Smooth muscle cell (in vitro differentiated cells): Measurements from ENCODE around the gene CMC1. TPM values are rescaled to one million over a fixed set of nuclear protein-coding genes. Genes with fewer than 3 reads are reported as not detected.

ENCODE experiments used
- DNase-seq: peaks from one replicate; lab custom pipeline; 2025; ENCODE audit not compliant: unreplicated experiment; lab: John Stamatoyannopoulos, UW
- H2AFZ ChIP-seq: fragments of 200-600 bp; sonication (generic); 2 replicates; pipeline ENCODE4 v1.6.0; 2016; ENCODE audit warnings: antibody characterized with exemption, low read depth, mild to moderate bottlenecking
- H3F3A ChIP-seq: fragments of 200-600 bp; sonication (generic); 2 replicates; pipeline ENCODE4 v1.6.0; 2017; ENCODE audit warnings: antibody characterized with exemption, low read depth
- H3K27ac ChIP-seq: fragments of 200-600 bp; sonication (generic); 2 replicates; pipeline ENCODE4 v1.5.1; 2016; ENCODE audit warnings: low read depth, mild to moderate bottlenecking
- H3K27me3 ChIP-seq: fragments of 200-600 bp; sonication (generic); 2 replicates; pipeline ENCODE4 v1.6.1; 2016; ENCODE audit warnings: low read depth, mild to moderate bottlenecking
- H3K36me3 ChIP-seq: fragments of 200-600 bp; sonication (generic); 2 replicates; pipeline ENCODE4 v1.5.1; 2016; ENCODE audit warnings: low read depth
- H3K4me1 ChIP-seq: fragments of 200-600 bp; sonication (generic); 2 replicates; pipeline ENCODE4 v1.5.1; 2016; ENCODE audit warnings: low read depth
- H3K4me2 ChIP-seq: fragments of 200-600 bp; sonication (generic); 2 replicates; pipeline ENCODE4 v1.6.0; 2016; ENCODE audit warnings: mild to moderate bottlenecking
- H3K4me3 ChIP-seq: fragments of 200-600 bp; sonication (generic); 2 replicates; pipeline ENCODE4 v1.5.1; 2016; ENCODE audit warnings: mild to moderate bottlenecking
- H3K79me2 ChIP-seq: fragments of 200-600 bp; sonication (generic); 2 replicates; pipeline ENCODE4 v1.6.0; 2016; ENCODE audit warnings: low read depth, mild to moderate bottlenecking
- H3K9ac ChIP-seq: fragments of 200-600 bp; sonication (generic); 2 replicates; pipeline ENCODE4 v1.6.0; 2016; ENCODE audit warnings: low read depth
- H3K9me3 ChIP-seq: fragments of 200-600 bp; sonication (generic); replicated peaks from 2 replicates; pipeline ENCODE4 v1.5.1; 2016; ENCODE audit warnings: low read depth
- H4K20me1 ChIP-seq: fragments of 200-600 bp; sonication (generic); 2 replicates; pipeline ENCODE4 v1.6.0; 2016; ENCODE audit warnings: low read depth
- CTCF ChIP-seq: fragments of 200-600 bp; sonication (generic); IDR thresholded peaks from 2 replicates; pipeline ENCODE4 v1.5.1; 2017; ENCODE audit warnings: borderline replicate concordance, mild to moderate bottlenecking, antibody characterized with exemption; ENCODE audit not compliant: insufficient read depth, poor library complexity, severe bottlenecking
- WGBS: methylation state at CpG from one replicate; pipeline ENCODE4 v1.1.7; 2016; ENCODE audit warnings: low lambda C conversion rate; 5-methylcytosine and 5-hydroxymethylcytosine counted together
- polyA plus RNA-seq: library from polyadenylated mRNA; unstranded; fragments of >200 nt; fragmentation: Nextera tagmentation; extraction: Ambion mirVana; gene quantifications from 2 replicates; pipeline ENCODE4 v1.2.1, GENCODE V29; 2016
- total RNA-seq: library from RNA; depleted of rRNA; stranded (reverse); fragments of >200 nt; gene quantifications from 2 replicates; pipeline ENCODE4 v1.2.3, GENCODE V29; 2014

Gene CMC1
- total and polyA plus RNA-seq, 2 experiments from 2014 or later, result 23.0 to 41.4 TPM

- H4K20me1 ChIP-seq, result no peaks in the 10 kb centered on the region
- H3K4me3 ChIP-seq, result no peak overlapping the region
- no peaks in the 10 kb centered on the region for H3K27me3 ChIP-seq
- TF ChIP-seq CTCF, result no peak
- H3K4me2 ChIP-seq, result no peak overlapping the region
- H3K79me2 ChIP-seq, result no peaks in the 10 kb centered on the region
- no peak overlapping the region for H3K9ac ChIP-seq
- H3K9me3 ChIP-seq, result no peaks in the 10 kb centered on the region
- no peak for DNase-seq
- WGBS, result 88% methylated on average over 4 of the region's 4 CpGs
- H3K36me3 ChIP-seq, result no peaks in the 10 kb centered on the region
- H3K27ac ChIP-seq, result no peak overlapping the region
- H3F3A ChIP-seq, result no peaks in the 10 kb centered on the region
- no peak overlapping the region for H2AFZ ChIP-seq
- H3K4me1 ChIP-seq, result no peaks in the 10 kb centered on the region
Observed at GRCh38 chr3:28224430-28224829, 17.0 kb upstream of the CMC1 start.

GRCh38 chr3:28226020-28226419, 15.4 kb upstream of the CMC1 start:
- 96% methylated on average over 3 of the region's 3 CpGs for WGBS
- Histone ChIP-seq H3K36me3 (no peaks in the 10 kb centered on the region), H2AFZ (no peak overlapping the region), H3K27me3 (no peaks in the 10 kb centered on the region), H3K27ac (no peak overlapping the region), H3K9ac (no peak overlapping the region), H3K4me3 (no peak overlapping the region), H3F3A (no peaks in the 10 kb centered on the region), H3K79me2 (no peaks in the 10 kb centered on the region), H3K9me3 (no peaks in the 10 kb centered on the region), H3K4me1 (no peaks in the 10 kb centered on the region), H3K4me2 (no peak overlapping the region), H4K20me1 (no peaks in the 10 kb centered on the region)
- DNase-seq, result no peak
- TF ChIP-seq CTCF, result no peak

GRCh38 chr3:28228623-28229022, 12.8 kb upstream of the CMC1 start:
- Histone ChIP-seq H3K27me3 (no peaks in the 10 kb centered on the region), H3K9ac (no peak overlapping the region), H4K20me1 (no peaks in the 10 kb centered on the region), H3K79me2 (no peaks in the 10 kb centered on the region), H3K9me3 (no peaks in the 10 kb centered on the region), H3K4me1 (no peaks in the 10 kb centered on the region), H3K36me3 (no peaks in the 10 kb centered on the region), H2AFZ (no peak overlapping the region), H3K27ac (no peak overlapping the region), H3F3A (no peaks in the 10 kb centered on the region), H3K4me3 (no peak overlapping the region), H3K4me2 (no peak overlapping the region)
- TF ChIP-seq CTCF, result no peak
- 95% methylated on average over 5 of the region's 5 CpGs for WGBS
- DNase-seq, result no peak

- TF ChIP-seq CTCF, result no peak
- Histone ChIP-seq H3K9me3 (no peaks in the 10 kb centered on the region), H3K36me3 (no peaks in the 10 kb centered on the region), H2AFZ (no peak overlapping the region), H3K4me1 (no peaks in the 10 kb centered on the region), H3K9ac (no peak overlapping the region), H3K4me2 (no peak overlapping the region), H3K4me3 (no peak overlapping the region), H3F3A (no peaks in the 10 kb centered on the region), H4K20me1 (no peaks in the 10 kb centered on the region), H3K79me2 (no peaks in the 10 kb centered on the region), H3K27ac (no peak overlapping the region), H3K27me3 (no peaks in the 10 kb centered on the region)
- no peak for DNase-seq
Observed at GRCh38 chr3:28232659-28233058, 8.8 kb upstream of the CMC1 start.
